Activated CD4-positive, alpha-beta T cell treated with anti-CD3 and anti-CD28 coated beads, Interleukin-10, Interleukin-2, amounts not matched to agents 100 ng/mL and 50 ng/mL, durations not matched to agents 16 hours and 8 hours (primary cell): ENCODE measurements around the gene DUSP15.
"Not testable (repeated sequence)": the region's sequence is repeated elsewhere in the genome, so short reads cannot be mapped to it uniquely, and the experiment has no call there.

Experiments used
- DNase-seq: peaks from one replicate; pipeline ENCODE4 v3.0.0-alpha.2; 2020

Gene DUSP15

GRCh38 chr20:31819083-31819784, 51.1 kb downstream of the DUSP15 start, which contains the start of gene MYLK2:
TSS of gene MYLK2 (plus strand) at chr20:31819356. CDS start at chr20:31819581, 225 bp downstream.
- no peak for DNase-seq

DNA sequence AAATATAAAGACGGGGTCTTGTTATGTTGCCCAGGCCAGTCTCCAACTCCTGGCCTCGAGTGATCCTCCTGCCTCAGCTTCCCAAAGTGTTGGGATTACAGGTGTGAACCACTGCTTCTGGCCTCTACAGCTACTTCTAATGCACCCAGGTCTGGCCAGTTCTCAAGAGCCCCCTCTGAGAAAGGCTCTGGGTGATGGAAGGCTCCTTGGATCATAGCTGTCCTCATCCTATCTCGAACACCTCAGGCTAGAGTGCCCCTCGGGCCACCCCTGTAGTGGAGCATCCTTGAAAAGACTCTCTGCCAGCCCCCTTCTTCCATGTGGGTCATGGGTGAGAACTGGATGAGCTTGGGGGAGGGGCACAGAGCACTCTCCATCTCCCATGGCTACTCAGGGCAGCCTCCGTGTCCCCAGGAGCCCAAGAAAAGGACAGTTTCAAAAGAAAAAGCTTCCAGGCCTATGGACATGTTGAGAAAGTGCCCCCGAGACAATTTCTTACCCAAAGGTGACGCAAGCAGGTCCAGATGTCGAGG, 51.9 kb downstream of the DUSP15 start:
- DNase-seq = no peak

DNA sequence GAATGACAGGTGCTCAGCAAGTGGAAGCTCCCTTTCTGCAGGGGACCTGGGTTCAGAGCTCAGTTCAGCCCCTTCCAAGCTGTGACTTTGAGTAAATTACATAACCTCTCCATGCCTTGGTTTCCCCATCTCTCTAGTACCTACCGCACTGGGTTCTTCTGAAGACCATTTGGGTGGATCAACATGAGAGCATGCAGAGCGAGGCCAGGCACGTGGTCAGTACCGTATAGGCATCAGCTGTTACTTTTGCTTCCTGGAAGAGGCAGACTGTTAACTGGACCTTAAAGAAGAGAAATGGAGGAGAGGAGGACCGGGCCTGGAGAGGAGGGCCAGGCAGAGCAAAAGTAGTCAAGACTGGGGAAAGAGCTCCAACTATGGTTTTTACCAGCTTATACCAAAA, 52.9 kb downstream of the DUSP15 start:
- no peak for DNase-seq

- no peak for DNase-seq
Observed at GRCh38 chr20:31816221-31816620, 54.1 kb downstream of the DUSP15 start.

- DNase-seq = no peak
Observed at GRCh38 chr20:31815408-31816188, 54.7 kb downstream of the DUSP15 start.

DNA sequence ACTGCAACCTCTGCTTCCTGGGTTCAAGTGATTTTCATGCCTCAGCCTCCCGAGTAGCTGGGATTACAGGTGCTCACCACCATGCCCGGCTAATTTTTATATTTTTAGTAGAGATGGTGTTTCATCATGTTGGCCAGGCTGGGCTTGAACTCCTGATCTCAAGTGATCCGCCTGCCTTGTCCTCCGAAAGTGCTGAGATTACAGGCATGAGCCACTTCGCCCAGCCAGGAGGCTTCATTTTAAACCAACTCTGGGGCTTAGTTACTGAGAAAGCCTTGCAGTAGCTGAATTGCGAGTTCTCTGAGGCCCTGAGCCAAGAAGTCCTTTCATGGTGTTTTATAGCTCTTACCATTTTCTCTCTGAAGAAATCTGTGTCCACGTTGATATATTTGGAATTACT, 56.2 kb downstream of the DUSP15 start:
- not testable (repeated sequence) for DNase-seq

- no peak for DNase-seq
Observed at GRCh38 chr20:31813611-31814010, 56.7 kb downstream of the DUSP15 start.

DNA sequence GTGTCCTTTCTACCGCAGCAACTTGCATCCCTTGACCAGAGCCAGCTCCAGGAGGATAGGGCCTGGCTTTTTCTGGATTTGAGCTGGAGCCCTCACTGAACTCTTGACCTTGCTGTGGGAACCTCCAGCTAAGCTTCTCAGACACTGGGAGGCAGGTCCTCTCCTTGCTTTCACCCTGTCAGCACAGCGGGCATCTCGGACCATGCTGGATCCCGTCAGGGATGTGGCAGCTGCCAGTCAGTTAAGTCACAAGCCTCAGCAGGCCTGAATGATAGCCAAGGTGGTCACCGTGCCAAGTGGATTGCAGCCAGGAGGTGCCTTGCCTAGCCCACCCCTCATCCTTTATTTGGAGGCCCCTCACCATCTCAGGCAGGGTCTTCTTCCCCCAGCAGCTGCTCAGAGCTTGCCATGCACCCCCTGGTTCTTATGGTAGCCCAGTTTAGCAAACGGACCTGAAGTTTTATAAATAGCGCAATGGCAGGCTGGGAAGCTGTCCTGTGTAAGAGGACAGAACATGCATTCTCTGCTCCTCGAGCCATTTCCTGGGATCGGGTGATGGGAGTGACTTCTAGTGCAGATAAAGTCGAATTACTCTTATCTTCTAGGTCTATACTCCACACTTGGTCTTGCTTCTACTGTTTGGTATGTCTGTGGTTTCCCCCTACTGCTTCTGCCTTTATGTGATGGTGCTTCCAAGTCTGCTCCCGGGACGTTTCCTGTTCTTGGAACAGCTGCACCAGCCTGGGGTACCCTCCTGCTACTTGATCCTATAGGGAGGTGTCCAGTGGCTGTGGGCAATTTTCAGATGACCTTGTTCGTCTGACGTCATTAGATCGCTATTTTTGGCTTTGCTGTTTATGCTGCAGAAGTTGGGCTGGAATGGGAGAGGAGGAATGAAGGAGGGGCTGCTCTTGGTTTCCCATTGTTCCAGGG, 58.3 kb downstream of the DUSP15 start:
- DNase-seq = no peak

GRCh38 chr20:31811198-31811597, 59.1 kb downstream of the DUSP15 start:
- no peak for DNase-seq
